Choroid plexus epithelial cell (primary cell): ENCODE results near the gene NIF3L1.
A peak's percentile ranks its signal among the peaks of the same experiment; 100 is the strongest.

Experiments
- DNase-seq: peaks from one replicate; pipeline ENCODE4 v3.0.0-alpha.2; 2010; ENCODE audit warnings: low read depth
- H3K4me3 ChIP-seq: 2 replicates; pipeline ENCODE4 v1.5.1; 2011; ENCODE audit warnings: low read depth, mild to moderate bottlenecking, control low read depth, low read length, moderate library complexity
- CTCF ChIP-seq: conservative IDR thresholded peaks from 2 replicates; pipeline ENCODE4 v1.5.1; 2011; ENCODE audit warnings: low read depth, mild to moderate bottlenecking, control low read depth, inconsistent platforms, low read length, moderate library complexity

The NIF3L1 gene

GRCh38 chr2:200943527-200944105, 54.4 kb downstream of the NIF3L1 start:
- no peak for TF ChIP-seq CTCF
- no peak overlapping the region for H3K4me3 ChIP-seq
- DNase-seq = no peak

- DNase-seq = peak; percentile 91
- no peak overlapping the region for H3K4me3 ChIP-seq
- no peak for TF ChIP-seq CTCF
Observed at GRCh38 chr2:200944467-200945394, 55.6 kb downstream of the NIF3L1 start.

- H3K4me3 ChIP-seq = no peak overlapping the region
- no peak for TF ChIP-seq CTCF
- DNase-seq = no peak
Observed at GRCh38 chr2:200945395-200945729, 56.2 kb downstream of the NIF3L1 start.

- H3K4me3 ChIP-seq = no peak overlapping the region
- no peak for TF ChIP-seq CTCF
- DNase-seq = no peak
Observed at GRCh38 chr2:200950378-200950777, 61.2 kb downstream of the NIF3L1 start.
